GM21786 (cell line): ENCODE measurements around the gene IL7R.
"Not testable (repeated sequence)": the region's sequence is repeated elsewhere in the genome, so short reads cannot be mapped to it uniquely, and the experiment has no call there.

Experiments
- ATAC-seq: cut with Tn5 transposase; IDR thresholded peaks from one replicate; pipeline ENCODE4 v1.9.1; 2021; ENCODE audit not compliant: unreplicated experiment

Gene IL7R

GRCh38 chr5:35870605-35871004, 13.9 kb downstream of the IL7R start:
- ATAC-seq, result no peak

DNA sequence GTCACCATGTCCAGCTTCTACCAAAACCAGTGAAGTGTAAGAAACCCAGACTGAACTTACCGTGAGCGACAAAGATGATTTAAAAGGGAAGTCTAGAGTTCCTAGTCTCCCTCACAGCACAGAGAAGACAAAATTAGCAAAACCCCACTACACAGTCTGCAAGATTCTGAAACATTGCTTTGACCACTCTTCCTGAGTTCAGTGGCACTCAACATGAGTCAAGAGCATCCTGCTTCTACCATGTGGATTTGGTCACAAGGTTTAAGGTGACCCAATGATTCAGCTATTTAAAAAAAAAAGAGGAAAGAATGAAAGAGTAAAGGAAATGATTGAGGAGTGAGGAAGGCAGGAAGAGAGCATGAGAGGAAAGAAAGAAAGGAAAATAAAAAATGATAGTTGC, 19.8 kb downstream of the IL7R start:
- no peak for ATAC-seq

- ATAC-seq, result no peak
These were observed 20.2 kb downstream of the IL7R start for GRCh38 chr5:35876922-35877321.

GRCh38 chr5:35877655-35878054, 21.0 kb downstream of the IL7R start:
- ATAC-seq, result no peak

GRCh38 chr5:35878079-35878478, 21.4 kb downstream of the IL7R start:
- no peak for ATAC-seq

- ATAC-seq, result no peak
These were observed 22.4 kb downstream of the IL7R start for GRCh38 chr5:35879096-35879495.

DNA sequence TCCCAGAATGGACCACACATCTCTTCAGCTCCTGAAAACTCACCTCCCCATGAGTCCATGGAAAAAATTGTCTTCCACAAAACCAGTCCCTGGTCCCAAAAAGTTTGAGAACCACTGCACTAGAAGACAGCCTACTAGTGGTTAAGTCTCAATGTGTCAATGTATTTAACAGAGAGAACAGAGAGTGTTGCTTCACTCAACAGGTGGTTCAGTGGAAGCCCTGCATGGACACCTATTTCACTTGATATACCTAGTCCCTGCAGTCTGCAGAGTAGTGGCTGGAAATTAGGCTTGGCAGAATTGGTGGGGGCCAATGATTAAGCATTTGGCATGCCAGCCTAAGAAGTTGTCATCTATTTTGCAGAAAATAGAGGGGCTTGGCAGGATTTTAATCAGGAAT, 23.0 kb downstream of the IL7R start:
- ATAC-seq, result no peak

DNA sequence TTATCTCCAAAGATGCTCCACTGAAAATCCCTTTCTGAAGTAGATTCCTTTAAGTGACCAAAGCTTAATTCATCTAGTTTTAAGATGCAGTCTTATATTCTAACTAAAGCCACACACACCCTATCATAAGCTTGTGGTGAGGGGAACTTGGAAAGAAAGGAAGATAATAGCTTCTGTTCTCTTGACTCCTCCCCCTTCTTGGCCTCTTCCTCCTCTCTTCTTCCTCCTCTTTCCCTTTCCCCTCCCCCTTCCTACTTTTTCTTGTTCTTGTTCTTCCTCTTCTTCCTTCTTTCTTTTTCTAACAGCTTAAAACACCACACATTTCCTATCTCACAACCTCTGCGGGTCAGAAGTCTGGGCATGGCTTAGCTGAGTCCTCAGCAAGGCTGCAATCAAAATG, 23.5 kb downstream of the IL7R start:
- ATAC-seq, result no peak

GRCh38 chr5:35881758-35882157, 25.1 kb downstream of the IL7R start:
- no peak for ATAC-seq

DNA sequence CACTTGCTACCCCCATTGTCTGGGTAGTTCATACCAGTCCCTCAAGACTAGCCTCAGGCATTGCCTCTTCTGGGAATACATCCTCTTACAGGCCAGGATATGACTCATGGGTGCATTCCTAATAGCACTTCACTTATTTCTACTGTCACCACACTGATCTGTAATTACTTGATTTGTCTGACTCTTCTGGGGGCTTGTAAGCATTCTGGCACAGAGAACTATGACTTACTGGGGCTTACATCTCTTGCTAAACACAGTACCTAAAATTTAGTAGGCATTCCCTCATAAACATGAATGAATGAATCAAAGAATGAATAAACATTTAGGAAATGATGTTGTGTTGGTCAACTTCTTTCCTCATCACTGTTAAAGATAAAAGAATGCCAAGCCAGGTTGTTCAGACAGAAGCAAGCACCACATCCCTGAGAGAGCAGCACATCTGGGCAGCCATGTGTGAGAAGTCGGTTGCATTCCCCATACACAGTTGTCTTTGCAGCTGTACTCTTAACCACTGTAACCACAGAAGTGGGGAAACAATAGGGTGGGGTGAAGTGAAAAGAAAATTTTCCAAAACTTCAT, 27.6 kb downstream of the IL7R start:
- peak; percentile 56 for ATAC-seq

GRCh38 chr5:35884773-35885172, 28.1 kb downstream of the IL7R start:
- ATAC-seq, result peak; percentile 20

GRCh38 chr5:35886381-35886780, 29.7 kb downstream of the IL7R start:
- no peak for ATAC-seq

- ATAC-seq, result no peak
These were observed 30.8 kb downstream of the IL7R start for GRCh38 chr5:35887321-35888100.

DNA sequence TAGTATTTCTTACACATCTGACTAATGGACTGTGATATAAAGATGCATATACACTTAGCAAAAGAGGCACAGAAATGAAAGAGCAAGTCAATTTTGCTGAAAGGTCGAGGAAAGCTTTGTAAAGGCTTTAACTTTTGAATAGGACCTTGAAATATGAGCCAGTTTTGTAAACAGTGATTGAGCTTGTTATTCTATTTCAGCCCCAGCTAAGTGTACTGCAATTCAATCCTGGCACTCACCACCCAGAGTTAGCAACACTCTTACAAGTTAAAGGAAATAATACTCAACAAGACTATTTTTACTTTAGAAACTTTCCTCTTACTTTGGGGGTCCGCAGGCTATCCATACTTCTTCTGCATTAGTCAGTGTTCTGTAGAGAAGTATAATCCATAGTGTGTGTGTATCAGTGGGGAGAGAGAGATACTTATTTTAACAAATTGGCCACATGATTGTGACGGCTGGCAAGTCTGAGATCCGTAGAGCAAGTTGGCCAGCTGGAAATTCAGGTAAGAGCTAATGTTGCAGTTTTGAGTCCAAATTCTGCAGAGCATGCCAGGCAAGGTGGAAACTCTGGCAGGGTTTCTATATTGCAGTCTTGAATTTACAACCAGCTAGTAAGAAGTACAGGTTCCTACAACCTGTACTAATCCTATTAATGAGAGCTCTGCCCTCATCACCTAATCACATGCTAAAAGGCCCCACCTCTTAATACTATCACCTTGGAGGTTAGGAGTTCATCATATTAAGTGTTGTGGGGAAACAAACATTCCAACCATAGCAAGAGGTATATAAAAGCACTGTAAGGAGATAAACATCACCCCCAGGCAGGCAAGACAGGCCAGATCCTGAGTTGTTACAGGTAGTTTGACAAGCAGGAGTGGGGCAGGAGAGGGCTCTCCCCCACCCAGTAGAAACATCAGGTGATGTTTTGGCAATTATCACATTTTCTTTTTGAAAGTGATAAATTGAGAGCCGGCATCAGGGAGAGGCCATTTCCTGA, 33.6 kb downstream of the IL7R start:
- ATAC-seq, result no peak

DNA sequence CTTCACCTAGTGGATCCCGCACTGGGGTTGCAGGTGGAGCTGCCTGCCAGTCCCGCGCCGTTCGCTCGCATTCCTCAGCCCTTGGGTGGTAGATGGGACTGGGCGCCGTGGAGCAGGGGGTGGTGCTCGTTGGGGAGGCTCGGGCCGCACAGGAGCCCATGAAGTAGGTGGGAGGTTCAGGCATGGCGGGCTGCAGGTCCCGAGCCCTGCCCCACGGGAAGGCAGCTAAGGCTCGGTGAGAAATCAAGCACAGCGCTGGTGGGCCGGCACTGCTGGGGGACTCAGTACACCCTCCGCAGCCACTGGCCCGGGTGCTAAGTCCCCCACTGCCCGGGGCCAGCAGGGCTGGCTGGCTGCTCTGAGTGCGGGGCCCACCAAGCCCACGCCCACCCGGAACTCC, 36.1 kb downstream of the IL7R start:
- ATAC-seq, result not testable (repeated sequence)

GRCh38 chr5:35894131-35894530, 37.4 kb downstream of the IL7R start:
- no peak for ATAC-seq

DNA sequence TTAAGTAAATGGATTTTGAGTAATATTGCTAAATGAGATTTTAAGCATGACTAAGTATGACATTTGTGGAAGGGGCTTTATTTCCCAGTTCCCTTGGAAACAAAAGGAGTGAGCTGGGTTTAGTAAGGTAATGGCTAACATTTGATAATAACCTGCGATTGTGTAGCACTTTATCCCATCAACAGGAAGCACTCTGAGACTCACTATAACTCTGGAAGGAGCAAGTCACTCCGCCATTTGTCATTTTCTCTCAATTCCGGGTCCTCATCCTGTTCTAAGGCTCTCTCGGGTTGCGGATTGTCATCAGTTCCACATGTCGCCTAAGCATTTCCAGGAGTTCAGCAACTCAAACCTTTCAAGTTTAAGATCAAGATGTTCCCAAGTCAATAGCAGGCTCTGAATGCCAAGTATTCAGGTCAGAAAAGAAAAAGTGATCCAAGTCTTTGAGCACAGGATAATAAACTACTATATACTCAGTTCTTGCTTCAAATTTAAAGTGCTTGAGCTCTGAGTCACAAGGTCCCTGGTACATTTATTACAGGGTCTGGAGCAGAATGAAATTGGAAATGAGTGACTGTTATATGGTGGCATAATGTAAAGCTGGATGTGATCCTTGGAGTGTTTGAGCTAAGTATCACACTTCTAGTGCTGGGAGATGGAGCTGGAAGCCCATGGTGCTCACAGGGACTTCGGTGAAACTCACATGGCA, 42.4 kb downstream of the IL7R start:
- no peak for ATAC-seq

- ATAC-seq, result no peak
These were observed 43.1 kb downstream of the IL7R start for GRCh38 chr5:35899800-35900199.

DNA sequence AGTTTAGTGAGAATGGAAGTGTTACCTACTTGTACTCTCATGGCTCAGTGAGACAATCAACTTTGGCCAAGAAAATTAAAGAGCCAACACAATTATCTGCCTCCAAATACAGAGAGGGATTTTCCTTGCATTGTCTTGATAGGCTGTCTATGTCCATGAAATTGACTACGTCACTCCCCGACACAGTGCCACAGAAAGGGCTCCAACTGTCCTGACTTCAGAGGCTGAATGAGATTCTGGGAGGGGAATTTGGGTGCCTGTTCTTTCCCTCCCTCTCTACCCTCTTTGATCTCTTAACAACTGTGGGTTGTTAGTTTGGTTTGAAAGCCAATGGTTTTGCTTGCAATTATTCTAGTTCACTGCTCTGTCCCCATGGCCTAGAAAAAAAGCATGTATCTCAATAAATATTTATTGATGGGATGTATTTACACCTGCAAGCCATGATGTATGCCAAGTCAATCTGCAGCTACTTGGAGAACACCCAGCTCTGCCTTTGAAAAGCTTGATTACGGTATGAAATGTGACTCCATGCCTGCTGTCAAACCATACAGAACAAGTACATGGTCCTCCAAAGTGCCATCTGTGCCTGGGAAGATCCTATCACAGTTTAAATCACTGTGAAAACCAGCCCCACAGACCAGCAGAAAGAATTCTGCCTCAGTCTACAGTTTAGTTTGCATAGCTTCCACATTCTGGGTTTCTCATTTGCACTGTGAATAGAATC, 44.4 kb downstream of the IL7R start:
- ATAC-seq, result no peak

- peak; percentile 65 for ATAC-seq
These were observed 45.5 kb downstream of the IL7R start for GRCh38 chr5:35902046-35902672.
